K562 (cell line): Measurements from ENCODE around the gene CCR9. TPM values are rescaled to one million over a fixed set of nuclear protein-coding genes. Genes with fewer than 3 reads are reported as not detected.

ENCODE experiments used
- ATAC-seq: fragments of 200-7000 bp; cut with Tn5 transposase; 3 replicates; pipeline ENCODE4 v1.9.1; 2020; ENCODE audit warnings: moderate library complexity
- BruUV-seq: library from RNA; stranded (reverse); fragments of 400-500 nt; replicated peaks from 2 replicates; lab custom pipeline; 2021; lab: Mats Ljungman, UMichigan
- CTCF ChIA-PET: fragments of 300-600 bp; formaldehyde crosslinking; extraction: SDS; loops from one replicate; lab custom pipeline; 2021; ENCODE audit warnings: low intra/inter-chr PET ratio; lab: Yijun Ruan, JAX
- POLR2A ChIA-PET: fragments of 300-600, 350-650 bp; sonication (Branson Sonifier 250); formaldehyde crosslinking; extraction: SDS; loops from one replicate; lab custom pipeline; 2021; ENCODE audit warnings: antibody characterized with exemption, inconsistent platforms; lab: Yijun Ruan, JAX
- DNase-seq, 4 experiments: peaks; one replicate each; pipeline versions ENCODE4 v3.0.0 to v3.0.0-alpha.2; 2011 to 2018; ENCODE audit warnings: low spot score in 3 of 4, mixed read lengths in 3 of 4; ENCODE audit errors: extremely low read depth in 1 of 4
- FAIRE-seq: peaks from 2 replicates; lab custom pipeline; 2011; peaks lifted over from hg19 to GRCh38; lab: Jason Lieb, UNC
- H2AFZ ChIP-seq: 2 replicates; pipeline ENCODE4 v1.6.0; 2011; ENCODE audit warnings: low read depth, low read length, control low read depth, inconsistent platforms
- H3K27ac ChIP-seq: fragments of 200-600 bp; 3 replicates; pipeline ENCODE4 v1.8.0; 2011; ENCODE audit warnings: low read depth, mild to moderate bottlenecking, control low read depth, inconsistent platforms, low read length, moderate library complexity, mixed read lengths; ENCODE audit errors: extremely low read depth
- H3K27me3 ChIP-seq, 2 experiments: fragments of 300-600 bp in 1 of 2; 2 replicates in 1 of 2; 3 replicates in 1 of 2; pipeline versions ENCODE4 v1.6.0 to v1.8.0; 2011; ENCODE audit warnings: inconsistent platforms in 2 of 2, low read length in 2 of 2, mild to moderate bottlenecking in 1 of 2, mixed read lengths in 1 of 2, moderate library complexity in 1 of 2; ENCODE audit not compliant: control insufficient read depth in 2 of 2, insufficient read depth in 2 of 2
- H3K36me3 ChIP-seq: fragments of 300-600 bp; 3 replicates; pipeline ENCODE4 v1.8.0; 2011; ENCODE audit warnings: mild to moderate bottlenecking, low read length, inconsistent platforms; ENCODE audit not compliant: control insufficient read depth, insufficient read depth
- H3K4me1 ChIP-seq, 2 experiments: fragments of 200-600 bp in 1 of 2; replicated peaks in 1 of 2; 2 replicates in 1 of 2; 3 replicates in 1 of 2; pipeline versions ENCODE4 v1.5.1 to v1.8.0; 2011; ENCODE audit warnings: inconsistent platforms in 2 of 2, low read length in 2 of 2, mild to moderate bottlenecking in 1 of 2, mixed read lengths in 1 of 2, moderate library complexity in 1 of 2; ENCODE audit not compliant: control insufficient read depth in 2 of 2, insufficient read depth in 2 of 2
- H3K4me2 ChIP-seq: 2 replicates; pipeline ENCODE4 v1.6.1; 2011; ENCODE audit warnings: low read length, control low read depth, inconsistent platforms, mixed read lengths; ENCODE audit not compliant: insufficient read depth
- H3K4me3 ChIP-seq: fragments of 200-600 bp; sonication (generic), shearing (Covaris generic); 2 replicates; pipeline ENCODE4 v1.5.1; 2016; ENCODE audit warnings: control low read depth, inconsistent platforms
- H3K79me2 ChIP-seq: fragments of 200-600 bp; 3 replicates; pipeline ENCODE4 v1.8.0; 2011; ENCODE audit warnings: low read length, inconsistent platforms; ENCODE audit not compliant: control insufficient read depth, insufficient read depth
- H3K9ac ChIP-seq, 2 experiments: 2 replicates each; pipeline versions ENCODE4 v1.6.0 to v1.6.1; 2011; ENCODE audit warnings: low read depth in 2 of 2, low read length in 2 of 2, control low read depth in 1 of 2, inconsistent platforms in 1 of 2, mild to moderate bottlenecking in 1 of 2, mixed read lengths in 1 of 2; ENCODE audit not compliant: insufficient read depth in 1 of 2
- H3K9me1 ChIP-seq: one replicate; pipeline ENCODE4 v1.6.0; 2011; ENCODE audit warnings: inconsistent platforms, mild to moderate bottlenecking, low read length, moderate library complexity; ENCODE audit not compliant: control insufficient read depth, insufficient read depth
- H3K9me3 ChIP-seq: replicated peaks from 2 replicates; pipeline ENCODE4 v1.5.1; 2011; ENCODE audit warnings: low read depth, low read length, inconsistent platforms; ENCODE audit not compliant: control insufficient read depth, insufficient read depth
- H4K20me1 ChIP-seq: replicated peaks from 2 replicates; pipeline ENCODE4 v1.6.1; 2011; ENCODE audit warnings: low read length, inconsistent platforms, mixed read lengths; ENCODE audit not compliant: control insufficient read depth, insufficient read depth
- CCAR2 ChIP-seq: fragments of 200-400 bp; formaldehyde crosslinking; IDR thresholded peaks from 2 replicates; pipeline ENCODE4 v1.6.1; 2017; ENCODE audit warnings: mild to moderate bottlenecking, low read depth, low read length
- FOSL1 ChIP-seq: fragments of 200-800 bp; sonication (Bioruptor generic); conservative IDR thresholded peaks from 2 replicates; pipeline ENCODE4 v1.6.1; 2016; ENCODE audit warnings: missing genetic modification characterization, missing compliant biosample characterization
- HDAC1 ChIP-seq, 2 experiments: fragments of 450-650 bp; IDR thresholded peaks; 2 replicates each; pipeline ENCODE4 v1.6.1; 2016 to 2017; ENCODE audit warnings: inconsistent platforms in 1 of 2, mild to moderate bottlenecking in 1 of 2, moderate library complexity in 1 of 2
- NFXL1 ChIP-seq: fragments of 450-650 bp; formaldehyde crosslinking; IDR thresholded peaks from 2 replicates; pipeline ENCODE4 v1.4.0; 2021; ENCODE audit warnings: mild to moderate bottlenecking
- RBBP5 ChIP-seq: fragments of 200-600 bp; sonication (generic); IDR thresholded peaks from 2 replicates; pipeline ENCODE4 v1.6.1; 2012; ENCODE audit warnings: borderline replicate concordance, mild to moderate bottlenecking, low read length, control low read depth, inconsistent platforms; ENCODE audit not compliant: insufficient read depth, poor library complexity, severe bottlenecking
- RBM25 ChIP-seq: fragments of 200-400 bp; formaldehyde crosslinking; IDR thresholded peaks from 2 replicates; pipeline ENCODE4 v1.6.1; 2018; ENCODE audit warnings: low read length, low read depth, moderate library complexity; ENCODE audit not compliant: severe bottlenecking
- SIN3B ChIP-seq: fragments of 450-650 bp; IDR thresholded peaks from 2 replicates; pipeline ENCODE4 v1.6.1; 2017; ENCODE audit warnings: low read depth, mild to moderate bottlenecking, moderate library complexity
- SMAD3 ChIP-seq: fragments of 450-650 bp; formaldehyde crosslinking; conservative IDR thresholded peaks from 2 replicates; pipeline ENCODE4 v1.4.0; 2020; ENCODE audit warnings: mild to moderate bottlenecking
- TCF7 ChIP-seq: sonication (generic); IDR thresholded peaks from 2 replicates; pipeline ENCODE4 v1.6.1; 2016; ENCODE audit warnings: antibody characterized with exemption, borderline replicate concordance
- TFAM ChIP-seq: fragments of 250-450 bp; sonication (Bioruptor Pico); conservative IDR thresholded peaks from 2 replicates; pipeline ENCODE4 v1.5.0; 2021; ENCODE audit warnings: mild to moderate bottlenecking, moderate library complexity
- ZNF143 ChIP-seq: sonication (generic); formaldehyde crosslinking; IDR thresholded peaks from 2 replicates; pipeline ENCODE4 v1.9.0; 2022; ENCODE audit warnings: mild to moderate bottlenecking, missing genetic modification reagents
- ZNF717 ChIP-seq: fragments of 250-450 bp; sonication (Bioruptor Pico); IDR thresholded peaks from 2 replicates; pipeline ENCODE4 v1.5.0; 2021
- WGBS: fragments of 100-300 bp; shearing (Covaris generic); methylation state at CpG from one replicate; pipeline ENCODE4 v1.1.6; 2016; ENCODE audit warnings: low coverage, mixed read lengths; ENCODE audit not compliant: insufficient coverage; ENCODE audit errors: missing lambda C conversion rate; 5-methylcytosine and 5-hydroxymethylcytosine counted together
- in situ Hi-C: fragments of 300-500 bp; cut with MboI; formaldehyde crosslinking; loops from 4 replicates; pipeline ENCODE4 v1.15.0; 2018; ENCODE audit warnings: inconsistent platforms, mixed read lengths
- intact Hi-C: fragments of 100-400 bp; cut with micrococcal nuclease; formaldehyde crosslinking; loops from 2 replicates; pipeline ENCODE4 v1.14.2; 2022
- polyA plus RNA-seq, 8 experiments: library from polyadenylated mRNA; depleted of rRNA in 4 of 8; stranded (reverse) in 5 of 8; unstranded in 3 of 8; fragments of >200 nt; fragmentation: Nextera tagmentation in 2 of 8; fragmentation: Illumina TruSeq in 1 of 8; extraction: Ambion mirVana in 2 of 8; extraction: Trizol in 1 of 8; gene quantifications; 2 replicates each; pipeline versions ENCODE4 v1.2.1 to v1.2.3, GENCODE V29; 2011 to 2014; ENCODE audit warnings: inconsistent platforms in 1 of 8, missing spikeins in 1 of 8
- total RNA-seq, 7 experiments: library from RNA; depleted of rRNA in 6 of 7; stranded (reverse); fragments of >200 nt in 6 of 7; fragmentation: Illumina TruSeq in 2 of 7; extraction: Trizol in 2 of 7; gene quantifications; 2 replicates each; pipeline versions ENCODE4 v1.2.1 to v1.2.3, GENCODE V29; 2011 to 2021; ENCODE audit warnings: low replicate concordance in 1 of 7
- TF ChIP-seq, protein P1 (sequence below): IDR thresholded peaks from 2 replicates; pipeline ENCODE4 v1.6.1; 2011; ENCODE audit warnings: borderline replicate concordance, low read depth, mild to moderate bottlenecking, moderate library complexity, low read length; ENCODE audit not compliant: insufficient read depth, poor library complexity, severe bottlenecking
- TF ChIP-seq, protein P2 (sequence below): fragments of 450-650 bp; IDR thresholded peaks from 2 replicates; pipeline ENCODE4 v1.6.1; 2018; ENCODE audit not compliant: partially characterized antibody
- TF ChIP-seq, protein P3 (sequence below): fragments of 200-400 bp; formaldehyde crosslinking; IDR thresholded peaks from 2 replicates; pipeline ENCODE4 v1.6.1; 2017; ENCODE audit warnings: mild to moderate bottlenecking, low read depth, low read length, moderate library complexity

CCR9 gene
- total and polyA plus RNA-seq, 9 of the 15 experiments (the other 6 are each of a cell fraction or from before 2014, with no cell fraction given), result not detected

DNA sequence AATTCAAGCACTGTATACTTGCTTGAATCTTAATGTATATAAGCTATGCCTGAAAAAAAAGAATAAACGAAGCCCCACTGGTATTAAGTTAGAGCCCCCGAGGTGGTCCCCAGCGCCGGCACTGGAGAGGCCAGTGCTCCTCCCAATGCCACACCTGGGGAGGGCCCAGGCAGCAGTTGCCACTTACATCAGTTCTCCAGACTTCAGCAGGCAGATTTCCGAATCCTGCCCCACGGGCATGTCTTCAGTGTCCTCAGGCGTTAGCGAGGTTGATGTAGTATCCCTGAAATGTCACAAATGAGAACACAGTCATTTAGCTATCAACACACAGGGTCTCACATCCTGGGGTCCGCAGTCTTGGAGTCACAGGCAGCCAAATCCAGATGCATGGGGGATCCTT lies 49.9 kb downstream of the CCR9 start:
- Histone ChIP-seq H3K9me3 (no peaks in the 10 kb centered on the region), H3K27ac (no peak overlapping the region), H3K36me3 (peaks cover 76% of the 10 kb centered on the region), H3K9ac (no peak overlapping the region), H3K4me2 (no peak overlapping the region), H3K79me2 (no peaks in the 10 kb centered on the region), H3K27me3 (no peaks in the 10 kb centered on the region), H3K9me1 (no peaks in the 10 kb centered on the region), H3K4me1 (peaks cover 4 to 6% of the 10 kb centered on the region in 2 experiments; a peak in 1 of 5 replicates), H3K4me3 (no peak overlapping the region), H4K20me1 (no peaks in the 10 kb centered on the region), H2AFZ (no peak overlapping the region)
- DNase-seq (no peak), ATAC-seq (no peak), FAIRE-seq (no peak)
- 98% methylated on average over 9 of the region's 9 CpGs for WGBS
- ChIA-PET POLR2A (interaction anchor here (1.3 kb wide), 1 partner anchor 9 kb away, joined by 3 read pairs; no protein-coding TSS in a partner anchor), CTCF (interaction anchor here (7.6 kb wide), 1 partner anchor 143 kb away, joined by 123 read pairs; no protein-coding TSS in a partner anchor)
- in situ Hi-C loops (no loop called here), intact Hi-C loops (loop anchor here (10.0 kb wide), 1 partner anchor 901 kb away; no protein-coding TSS in a partner anchor)
- no TSS peak for BruUV-seq
- no peak for TF ChIP-seq ZNF143 (CRISPR knock-in tag)
- no peak for TF ChIP-seq RBM25
- TF ChIP-seq FOSL1 (tag), result no peak
- TF ChIP-seq SMAD3 (CRISPR knock-in tag), result no peak
- TF ChIP-seq, protein P1, sequence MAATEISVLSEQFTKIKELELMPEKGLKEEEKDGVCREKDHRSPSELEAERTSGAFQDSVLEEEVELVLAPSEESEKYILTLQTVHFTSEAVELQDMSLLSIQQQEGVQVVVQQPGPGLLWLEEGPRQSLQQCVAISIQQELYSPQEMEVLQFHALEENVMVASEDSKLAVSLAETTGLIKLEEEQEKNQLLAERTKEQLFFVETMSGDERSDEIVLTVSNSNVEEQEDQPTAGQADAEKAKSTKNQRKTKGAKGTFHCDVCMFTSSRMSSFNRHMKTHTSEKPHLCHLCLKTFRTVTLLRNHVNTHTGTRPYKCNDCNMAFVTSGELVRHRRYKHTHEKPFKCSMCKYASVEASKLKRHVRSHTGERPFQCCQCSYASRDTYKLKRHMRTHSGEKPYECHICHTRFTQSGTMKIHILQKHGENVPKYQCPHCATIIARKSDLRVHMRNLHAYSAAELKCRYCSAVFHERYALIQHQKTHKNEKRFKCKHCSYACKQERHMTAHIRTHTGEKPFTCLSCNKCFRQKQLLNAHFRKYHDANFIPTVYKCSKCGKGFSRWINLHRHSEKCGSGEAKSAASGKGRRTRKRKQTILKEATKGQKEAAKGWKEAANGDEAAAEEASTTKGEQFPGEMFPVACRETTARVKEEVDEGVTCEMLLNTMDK, result no peak
- TF ChIP-seq RBBP5, result no peak
- TF ChIP-seq, protein P2, sequence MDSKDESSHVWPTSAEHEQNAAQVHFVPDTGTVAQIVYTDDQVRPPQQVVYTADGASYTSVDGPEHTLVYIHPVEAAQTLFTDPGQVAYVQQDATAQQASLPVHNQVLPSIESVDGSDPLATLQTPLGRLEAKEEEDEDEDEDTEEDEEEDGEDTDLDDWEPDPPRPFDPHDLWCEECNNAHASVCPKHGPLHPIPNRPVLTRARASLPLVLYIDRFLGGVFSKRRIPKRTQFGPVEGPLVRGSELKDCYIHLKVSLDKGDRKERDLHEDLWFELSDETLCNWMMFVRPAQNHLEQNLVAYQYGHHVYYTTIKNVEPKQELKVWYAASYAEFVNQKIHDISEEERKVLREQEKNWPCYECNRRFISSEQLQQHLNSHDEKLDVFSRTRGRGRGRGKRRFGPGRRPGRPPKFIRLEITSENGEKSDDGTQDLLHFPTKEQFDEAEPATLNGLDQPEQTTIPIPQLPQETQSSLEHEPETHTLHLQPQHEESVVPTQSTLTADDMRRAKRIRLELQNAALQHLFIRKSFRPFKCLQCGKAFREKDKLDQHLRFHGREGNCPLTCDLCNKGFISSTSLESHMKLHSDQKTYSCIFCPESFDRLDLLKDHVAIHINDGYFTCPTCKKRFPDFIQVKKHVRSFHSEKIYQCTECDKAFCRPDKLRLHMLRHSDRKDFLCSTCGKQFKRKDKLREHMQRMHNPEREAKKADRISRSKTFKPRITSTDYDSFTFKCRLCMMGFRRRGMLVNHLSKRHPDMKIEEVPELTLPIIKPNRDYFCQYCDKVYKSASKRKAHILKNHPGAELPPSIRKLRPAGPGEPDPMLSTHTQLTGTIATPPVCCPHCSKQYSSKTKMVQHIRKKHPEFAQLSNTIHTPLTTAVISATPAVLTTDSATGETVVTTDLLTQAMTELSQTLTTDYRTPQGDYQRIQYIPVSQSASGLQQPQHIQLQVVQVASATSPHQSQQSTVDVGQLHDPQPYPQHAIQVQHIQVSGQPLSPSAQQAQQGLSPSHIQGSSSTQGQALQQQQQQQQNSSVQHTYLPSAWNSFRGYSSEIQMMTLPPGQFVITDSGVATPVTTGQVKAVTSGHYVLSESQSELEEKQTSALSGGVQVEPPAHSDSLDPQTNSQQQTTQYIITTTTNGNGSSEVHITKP, result no peak
- TF ChIP-seq TFAM (CRISPR knock-in tag), result no peak
- TF ChIP-seq, protein P3, sequence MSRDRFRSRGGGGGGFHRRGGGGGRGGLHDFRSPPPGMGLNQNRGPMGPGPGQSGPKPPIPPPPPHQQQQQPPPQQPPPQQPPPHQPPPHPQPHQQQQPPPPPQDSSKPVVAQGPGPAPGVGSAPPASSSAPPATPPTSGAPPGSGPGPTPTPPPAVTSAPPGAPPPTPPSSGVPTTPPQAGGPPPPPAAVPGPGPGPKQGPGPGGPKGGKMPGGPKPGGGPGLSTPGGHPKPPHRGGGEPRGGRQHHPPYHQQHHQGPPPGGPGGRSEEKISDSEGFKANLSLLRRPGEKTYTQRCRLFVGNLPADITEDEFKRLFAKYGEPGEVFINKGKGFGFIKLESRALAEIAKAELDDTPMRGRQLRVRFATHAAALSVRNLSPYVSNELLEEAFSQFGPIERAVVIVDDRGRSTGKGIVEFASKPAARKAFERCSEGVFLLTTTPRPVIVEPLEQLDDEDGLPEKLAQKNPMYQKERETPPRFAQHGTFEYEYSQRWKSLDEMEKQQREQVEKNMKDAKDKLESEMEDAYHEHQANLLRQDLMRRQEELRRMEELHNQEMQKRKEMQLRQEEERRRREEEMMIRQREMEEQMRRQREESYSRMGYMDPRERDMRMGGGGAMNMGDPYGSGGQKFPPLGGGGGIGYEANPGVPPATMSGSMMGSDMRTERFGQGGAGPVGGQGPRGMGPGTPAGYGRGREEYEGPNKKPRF, result no peak
- TF ChIP-seq HDAC1 (IDR thresholded peaks at IDR 0.05), result no peak
- no peak for TF ChIP-seq NFXL1 (CRISPR knock-in tag)
- no peak for TF ChIP-seq CCAR2
- no peak for TF ChIP-seq SIN3B
- no peak for TF ChIP-seq ZNF717 (CRISPR knock-in tag)
- TF ChIP-seq TCF7, result no peak
